Right hindlimb (tissue), 1 donor: ENCODE measurements around the gene DIAPH3.

ENCODE experiments used
- DNase-seq: peaks from one replicate; pipeline ENCODE4 v3.0.0-alpha.2; 2018

The DIAPH3 gene

DNA sequence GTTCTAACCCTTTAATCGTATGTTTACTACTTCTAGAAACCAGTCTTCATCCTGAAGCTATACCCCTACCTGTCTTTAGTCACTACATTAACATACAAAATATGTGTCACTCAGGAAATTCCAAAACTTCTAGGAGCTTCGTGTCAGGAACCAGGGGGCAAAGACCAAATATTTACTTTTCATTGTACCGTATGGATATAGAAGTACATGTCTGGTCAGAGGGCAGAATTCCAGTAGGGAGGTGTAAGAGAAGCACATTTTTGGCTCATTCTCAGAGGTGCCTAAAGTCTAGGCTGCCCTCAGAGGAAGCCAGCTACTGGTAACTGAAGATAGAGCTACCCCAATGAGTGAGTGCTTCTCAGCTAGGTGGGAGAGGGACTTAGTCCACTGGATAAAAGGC is 320.7 kb downstream of the DIAPH3 start:
- DNase-seq, result no peak

DNA sequence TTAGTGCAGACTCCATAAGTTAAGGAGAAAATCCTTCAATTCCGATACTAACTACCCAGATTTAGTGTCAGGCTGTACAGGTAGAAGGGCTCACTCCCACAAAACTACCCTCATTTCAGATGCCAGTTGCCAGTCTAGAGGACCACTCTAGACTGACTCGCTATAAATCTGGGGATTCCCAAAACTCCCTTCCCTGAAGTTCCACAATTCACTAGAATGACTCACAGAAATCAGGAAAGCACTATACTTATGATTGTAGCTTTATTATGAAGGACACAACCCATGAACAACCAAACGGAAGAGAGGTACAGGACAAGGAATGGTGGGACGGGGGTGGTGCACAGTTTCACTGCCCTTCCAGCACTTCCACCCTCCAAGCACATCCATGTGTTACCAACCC is 321.2 kb downstream of the DIAPH3 start:
- DNase-seq, result no peak

DNA sequence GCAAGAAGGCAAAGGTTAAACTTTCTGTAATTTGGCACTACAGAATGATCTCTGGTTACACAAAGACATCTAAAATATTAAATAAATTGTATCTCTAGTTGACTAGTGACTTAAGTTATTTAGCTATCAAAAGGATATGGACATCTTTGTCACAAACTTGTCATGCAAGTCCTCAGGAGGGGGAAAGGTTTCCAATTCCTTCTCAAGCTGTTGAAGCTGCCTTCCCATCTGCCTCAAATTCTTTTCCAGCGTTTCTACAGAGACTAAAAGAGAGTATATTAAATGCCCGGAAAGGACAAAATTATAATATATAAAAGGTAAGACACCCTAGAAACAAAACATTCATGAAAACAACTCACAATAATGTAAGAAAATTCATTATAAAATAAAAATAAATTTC is 324.5 kb downstream of the DIAPH3 start:
- no peak for DNase-seq

DNA sequence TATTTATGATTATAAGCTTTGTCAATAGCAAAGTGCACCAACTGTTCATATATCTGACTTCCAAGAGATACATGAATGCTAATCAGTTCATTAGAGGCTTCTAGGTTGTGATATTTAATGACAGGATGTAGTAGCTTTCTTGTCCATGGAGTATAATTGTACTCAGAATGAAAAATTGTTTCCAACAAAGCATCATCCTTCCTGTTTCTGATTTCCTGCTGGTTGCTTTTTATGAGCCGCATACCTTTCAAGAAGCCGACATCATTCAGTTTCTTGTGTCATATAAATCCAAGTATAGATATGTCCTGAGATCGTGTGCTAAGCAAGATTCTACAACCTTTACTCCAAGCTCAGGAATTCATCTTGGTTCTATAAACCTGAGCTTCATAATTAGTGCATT is 326.6 kb downstream of the DIAPH3 start:
- DNase-seq, result no peak

DNA sequence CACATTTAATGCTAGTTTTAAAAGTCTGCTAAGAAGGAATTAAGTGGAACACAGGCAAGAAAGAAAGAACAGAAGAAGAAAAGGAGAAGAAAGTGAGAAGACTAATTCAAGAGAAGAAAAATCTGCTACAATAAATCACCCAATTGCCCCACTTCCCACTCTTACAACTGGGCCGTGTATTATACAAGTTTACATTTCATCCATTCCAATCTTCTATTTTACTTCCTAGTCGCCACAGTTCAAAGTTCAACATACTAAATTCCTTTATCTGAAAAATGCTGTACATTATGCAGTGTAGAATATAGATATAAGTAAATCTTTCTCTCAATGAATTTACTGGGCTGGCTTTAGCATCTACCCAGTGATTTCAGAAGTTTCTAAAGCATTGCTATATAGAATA is 328.2 kb downstream of the DIAPH3 start:
- DNase-seq, result no peak

DNA sequence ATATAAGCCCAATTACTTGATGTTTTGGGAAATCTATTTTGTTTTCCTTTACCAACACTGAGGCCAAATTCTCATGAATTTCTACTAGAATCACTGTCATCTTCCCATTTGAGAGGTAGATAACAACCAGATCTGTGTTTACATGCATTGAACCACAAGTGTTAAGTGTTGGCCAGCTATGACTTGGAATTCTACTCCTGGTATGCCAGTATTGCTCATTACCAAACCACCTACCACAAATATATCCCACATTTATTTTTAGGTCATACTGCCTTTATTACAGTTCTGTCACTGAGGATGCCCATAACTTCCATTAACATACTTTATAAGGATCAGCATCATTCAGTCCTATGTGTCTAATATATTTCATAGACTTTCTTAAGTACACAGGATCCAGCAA is 328.9 kb downstream of the DIAPH3 start:
- no peak for DNase-seq

DNA sequence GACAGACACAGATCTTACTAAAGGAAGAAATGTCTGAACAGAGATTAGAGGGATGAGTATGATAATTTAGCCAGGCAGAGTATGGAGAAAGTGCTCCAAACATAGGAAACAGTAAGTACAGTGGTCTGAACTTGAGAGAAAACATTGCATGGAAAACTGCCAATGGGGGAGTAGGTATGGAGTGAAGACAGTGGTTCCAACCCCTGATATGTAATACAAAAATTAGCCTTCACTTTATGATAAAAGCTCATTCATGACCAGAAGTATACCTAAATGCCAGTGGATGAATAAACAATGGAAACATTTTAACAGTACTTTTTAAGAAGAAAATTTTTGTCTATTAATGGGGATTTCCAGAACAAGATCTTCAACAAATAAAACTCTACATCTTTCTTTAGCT is 334.0 kb downstream of the DIAPH3 start:
- no peak for DNase-seq

DNA sequence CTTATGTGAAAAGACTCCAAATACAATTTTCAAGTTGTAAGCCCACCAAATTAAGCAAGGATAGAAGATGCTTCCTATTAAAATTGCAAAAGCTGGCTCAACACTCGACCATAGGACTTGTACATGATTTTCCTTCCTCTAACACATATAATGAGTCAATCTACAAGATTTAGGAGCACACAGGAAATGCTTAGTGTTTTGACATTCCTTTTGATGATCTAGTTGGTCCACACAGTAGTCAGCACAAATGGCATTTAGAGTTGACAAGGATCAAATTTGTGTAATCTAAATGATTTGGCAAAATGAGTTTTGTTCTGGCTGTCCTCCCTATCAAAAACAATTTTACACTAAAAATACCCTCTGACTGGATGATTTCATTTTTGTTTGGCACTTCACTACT is 340.2 kb downstream of the DIAPH3 start:
- DNase-seq, result no peak

DNA sequence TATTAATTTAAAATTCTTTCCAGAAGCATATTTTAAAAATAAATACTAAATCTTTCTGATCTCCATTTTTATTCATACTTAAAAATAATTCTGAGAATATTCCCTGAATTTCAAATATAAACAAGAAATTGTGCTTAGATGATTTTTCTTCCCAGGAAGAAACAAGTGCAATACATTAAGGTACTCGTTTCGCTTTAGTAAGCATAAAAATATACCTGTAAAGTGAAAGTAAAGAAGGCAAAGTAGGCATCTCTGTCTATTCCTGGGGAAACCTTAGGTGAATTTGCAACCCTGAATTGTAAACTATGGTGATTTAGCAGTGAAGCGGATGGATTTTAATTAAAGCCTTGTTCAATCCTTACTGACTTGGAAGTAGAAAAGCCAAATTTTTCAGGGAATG is 354.2 kb downstream of the DIAPH3 start:
- no peak for DNase-seq

DNA sequence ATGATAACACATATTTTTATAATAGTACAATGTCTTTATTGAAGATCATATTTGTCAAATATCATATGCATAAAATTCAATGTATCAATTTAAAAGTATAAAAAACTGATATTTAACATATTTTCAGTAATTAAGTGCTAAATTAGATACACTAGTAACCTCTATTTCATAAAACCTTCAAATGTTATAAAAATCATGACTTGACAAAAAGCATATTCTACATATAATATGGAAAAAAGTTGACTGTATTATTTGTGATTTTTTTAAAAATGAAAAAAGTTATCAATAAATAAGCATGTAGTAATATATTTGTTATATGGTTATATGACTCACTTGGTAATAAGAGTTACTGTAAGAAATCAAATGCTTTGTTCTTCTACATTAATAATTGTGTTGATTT is 356.9 kb downstream of the DIAPH3 start:
- no peak for DNase-seq

DNA sequence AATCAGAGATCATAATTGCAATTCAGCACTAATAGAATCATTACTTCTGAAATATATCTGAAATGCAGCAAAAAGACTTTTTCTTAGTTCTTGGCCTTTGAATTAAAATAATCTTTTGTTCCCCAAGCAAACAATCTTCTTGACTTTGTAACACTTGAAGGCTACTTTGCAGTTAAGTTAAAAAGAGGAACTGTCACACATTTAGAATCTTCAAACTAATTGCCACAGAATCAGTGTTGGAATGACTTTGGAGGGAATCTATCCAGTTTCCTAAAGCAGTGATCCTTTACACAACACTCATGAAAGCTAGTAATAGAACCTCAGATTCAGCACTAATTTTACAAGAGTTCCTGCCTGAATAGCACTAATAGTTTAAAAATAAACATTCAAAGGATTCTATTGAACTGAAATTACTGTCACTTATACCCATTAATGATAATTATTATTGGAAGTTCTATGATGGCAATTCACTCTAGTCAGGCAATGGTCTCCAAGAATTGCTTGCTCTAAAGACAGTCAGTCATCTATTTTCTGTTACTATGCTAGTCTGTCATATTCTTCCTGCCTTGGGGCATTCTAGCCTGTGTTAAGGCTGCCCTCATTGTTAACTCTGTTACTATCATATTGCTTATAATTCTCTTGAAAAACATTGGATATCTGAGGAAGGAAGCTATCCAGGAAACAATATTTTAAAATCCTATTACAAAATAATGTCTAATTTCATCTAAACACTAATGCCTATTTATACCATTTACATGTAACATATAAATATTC is 362.4 kb downstream of the DIAPH3 start:
- DNase-seq, result no peak

DNA sequence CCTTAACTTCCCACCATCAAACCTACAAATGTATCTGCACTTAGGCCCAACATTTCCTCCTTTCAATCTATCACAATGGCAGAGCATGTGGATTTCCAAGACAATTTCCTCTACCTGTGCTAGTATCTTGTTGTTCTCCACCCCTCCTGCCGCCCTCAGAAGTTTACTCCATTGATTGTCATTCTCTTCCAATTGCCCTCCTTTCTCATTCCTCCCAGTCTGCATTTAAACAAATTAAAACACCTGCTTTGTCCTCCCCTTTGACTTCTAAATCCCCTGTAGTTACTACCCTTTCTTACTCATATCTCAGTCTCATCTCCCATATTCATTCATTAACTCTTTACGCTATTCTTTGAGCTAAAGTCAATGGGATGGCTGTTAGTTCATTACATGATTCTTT is 370.6 kb downstream of the DIAPH3 start:
- no peak for DNase-seq

DNA sequence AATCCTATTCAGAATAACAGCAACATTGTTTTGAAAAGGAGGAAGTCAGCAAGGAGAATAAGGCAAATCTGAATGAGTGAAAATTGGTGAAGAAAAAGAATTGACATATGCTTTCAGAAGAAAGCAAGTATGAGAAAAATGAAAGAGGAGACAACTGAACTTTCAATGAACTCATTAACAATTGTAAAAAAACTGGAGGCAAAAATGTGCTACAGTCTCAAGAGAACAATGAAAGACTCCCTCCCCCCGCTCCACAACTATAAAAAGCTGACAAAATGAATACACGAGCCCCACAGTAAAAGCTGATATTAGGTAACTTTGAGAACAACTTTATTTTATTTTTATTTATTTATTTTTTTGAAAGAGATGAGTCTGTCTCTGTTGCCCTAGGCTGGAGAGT is 373.1 kb downstream of the DIAPH3 start:
- no peak for DNase-seq

DNA sequence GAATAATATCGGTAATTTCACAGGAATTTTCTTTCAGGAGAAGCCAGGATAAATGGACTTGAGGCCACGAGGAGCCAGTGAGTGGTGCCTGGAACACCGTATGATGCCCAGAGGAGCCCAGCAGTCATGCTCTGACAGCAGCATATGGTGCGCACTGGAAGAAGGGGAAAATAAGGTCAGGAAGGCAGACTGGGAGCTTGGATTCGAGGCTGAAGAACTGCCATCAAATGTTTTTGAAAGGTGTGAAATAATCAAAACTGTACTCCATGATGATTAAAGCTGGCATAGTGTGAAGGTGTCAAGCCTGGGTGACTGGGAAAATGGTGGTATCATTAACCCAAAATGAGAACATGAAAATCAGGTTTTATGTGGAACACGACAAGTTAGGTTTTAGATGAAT is 374.2 kb downstream of the DIAPH3 start:
- no peak for DNase-seq

DNA sequence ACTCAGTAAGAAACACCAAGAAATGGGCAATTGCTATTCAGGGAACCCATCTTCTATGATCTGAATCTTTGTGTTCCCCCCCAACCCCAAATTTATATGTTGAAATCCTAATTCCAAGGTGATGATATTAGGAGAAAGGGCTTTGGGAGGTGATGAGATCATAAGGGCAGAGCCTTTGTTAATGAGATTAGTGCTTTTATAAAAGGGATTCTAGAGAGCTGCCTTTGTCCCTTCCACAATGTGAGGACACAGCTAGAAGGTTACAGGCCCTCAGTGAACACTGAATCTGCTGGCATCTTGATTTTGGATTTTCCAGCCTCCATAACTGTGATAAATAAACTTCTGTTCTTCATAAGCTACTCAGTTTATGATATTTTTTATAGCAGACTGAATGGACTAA is 376.0 kb downstream of the DIAPH3 start:
- no peak for DNase-seq

DNA sequence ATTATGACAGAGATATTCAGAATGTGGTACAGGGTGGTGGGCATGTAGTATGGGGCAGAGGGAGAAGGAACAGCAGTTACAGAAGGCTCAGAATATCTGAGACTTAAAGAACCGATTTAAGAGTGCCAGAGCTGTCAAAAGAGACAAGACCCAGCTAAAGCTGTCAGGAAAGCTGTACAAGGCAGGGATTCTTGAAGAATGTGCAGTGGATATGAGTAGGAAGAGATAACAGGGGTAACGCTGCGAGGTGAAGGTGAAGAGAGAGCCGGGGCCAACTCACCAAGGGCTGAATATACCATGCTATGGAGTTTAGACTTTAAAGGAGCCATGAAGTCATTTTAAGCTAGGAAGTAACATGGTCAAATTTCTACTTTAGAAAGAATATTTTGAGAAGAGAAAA is 381.0 kb downstream of the DIAPH3 start:
- no peak for DNase-seq

DNA sequence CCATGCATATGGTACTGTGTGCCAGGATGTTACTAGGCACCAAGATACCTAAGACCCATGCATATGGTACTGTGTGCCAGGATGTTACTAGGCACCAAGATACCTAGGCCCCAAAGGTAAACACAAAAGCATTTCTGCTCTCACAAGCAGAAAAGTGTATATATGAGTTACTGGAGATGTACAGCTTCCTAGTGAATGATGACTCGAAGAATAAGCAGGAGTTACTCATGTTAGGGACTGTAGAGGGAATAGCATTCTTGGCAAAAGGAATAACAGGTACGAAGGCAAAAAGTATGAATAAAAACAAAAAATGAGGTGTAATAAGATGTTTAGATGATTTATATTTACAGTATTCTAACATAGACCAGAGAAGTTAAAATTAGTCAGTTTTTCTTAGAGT is 383.7 kb downstream of the DIAPH3 start:
- no peak for DNase-seq

DNA sequence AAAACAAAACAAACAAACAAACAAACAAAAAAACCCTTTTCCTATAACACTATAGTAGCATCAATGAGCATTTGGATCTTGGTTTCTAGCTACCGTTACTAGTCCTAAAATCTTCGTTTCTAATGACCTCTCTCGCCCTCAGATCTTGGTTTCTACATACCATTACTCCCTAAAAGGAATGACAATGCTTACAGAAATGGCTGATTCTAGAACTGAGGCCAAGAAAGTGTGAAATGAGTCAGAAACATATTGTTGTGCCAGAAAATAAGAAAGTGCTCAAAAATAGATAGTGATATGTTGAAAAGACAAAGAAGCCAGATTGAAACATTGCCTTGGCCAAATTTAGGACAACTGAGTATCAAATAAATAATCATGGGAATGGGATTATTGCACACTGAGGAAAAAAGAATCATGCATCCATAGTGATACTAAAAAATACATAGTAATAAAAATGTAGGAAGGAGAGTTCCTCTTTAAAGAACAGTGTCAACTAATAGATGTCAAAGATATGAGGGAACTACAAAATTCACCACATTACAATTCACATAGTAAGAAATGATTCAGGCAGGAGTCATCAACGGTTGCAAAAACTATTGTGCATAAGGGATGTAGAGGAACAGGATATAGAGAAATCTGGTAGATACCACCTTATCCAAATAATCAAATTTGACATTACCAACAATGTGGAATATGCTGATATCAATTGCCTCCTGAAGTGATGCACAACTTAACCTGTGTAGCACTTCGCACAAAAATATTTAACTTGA is 386.6 kb downstream of the DIAPH3 start:
- DNase-seq, result no peak

DNA sequence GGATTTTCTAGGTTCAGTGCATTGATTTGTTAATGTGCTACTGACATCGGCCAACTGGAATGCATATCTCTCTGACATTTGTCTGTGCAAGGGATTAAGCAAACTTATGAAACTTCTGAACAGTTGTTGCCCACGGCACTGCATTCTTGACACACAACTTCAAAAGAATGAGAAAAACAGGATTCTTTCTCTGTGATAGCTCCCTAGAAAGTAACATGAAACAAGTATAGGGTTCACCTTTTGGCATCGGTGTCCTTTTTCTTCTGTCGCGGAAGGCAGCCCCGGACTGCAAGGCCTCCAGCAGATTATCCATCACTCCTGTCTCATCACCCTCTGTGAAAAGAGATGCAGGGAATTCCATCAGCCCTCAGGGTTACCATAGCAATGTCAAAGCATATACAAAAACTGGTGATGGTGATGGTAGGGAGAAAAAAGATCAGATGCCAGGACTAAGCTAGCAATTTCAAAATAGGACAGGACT is 389.2 kb downstream of the DIAPH3 start:
- peak; percentile 55 for DNase-seq

DNA sequence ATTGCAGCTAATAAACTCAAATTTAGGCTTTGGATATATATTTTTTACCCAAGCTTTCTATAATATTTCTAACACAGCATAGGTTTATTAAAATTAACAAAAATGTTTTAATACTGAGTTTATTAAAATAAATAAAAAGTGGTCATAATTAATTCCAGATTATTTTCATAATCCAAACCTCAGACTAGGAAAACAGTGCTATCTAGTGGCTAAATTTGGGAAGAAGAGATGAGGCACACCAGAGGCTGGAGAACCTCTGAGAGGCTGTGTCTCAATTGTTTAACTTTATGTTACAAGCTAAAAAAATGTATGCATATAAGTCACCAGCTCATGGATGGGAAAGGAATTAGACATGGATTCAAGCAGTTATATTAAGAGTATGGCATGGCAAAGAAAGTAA is 392.5 kb downstream of the DIAPH3 start:
- DNase-seq, result no peak

DNA sequence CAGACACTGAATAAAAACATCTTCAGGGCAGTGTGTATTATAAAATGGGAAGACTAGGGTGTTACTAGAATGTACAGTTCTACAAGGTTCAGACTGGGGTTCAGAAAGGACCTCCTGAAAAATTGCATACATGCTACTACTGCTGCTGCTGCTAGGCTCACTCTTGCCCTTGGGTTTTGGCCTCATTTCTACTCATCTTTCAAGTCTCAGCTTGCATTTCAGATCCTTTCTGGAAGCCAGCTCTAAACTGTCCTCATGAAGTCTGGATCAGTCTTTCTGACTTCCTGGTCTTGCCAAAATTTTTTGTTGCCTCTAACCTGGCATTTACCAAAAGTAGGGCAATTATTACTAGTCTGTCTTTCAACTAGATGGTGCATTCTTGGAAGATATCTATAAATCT is 393.3 kb downstream of the DIAPH3 start:
- no peak for DNase-seq

DNA sequence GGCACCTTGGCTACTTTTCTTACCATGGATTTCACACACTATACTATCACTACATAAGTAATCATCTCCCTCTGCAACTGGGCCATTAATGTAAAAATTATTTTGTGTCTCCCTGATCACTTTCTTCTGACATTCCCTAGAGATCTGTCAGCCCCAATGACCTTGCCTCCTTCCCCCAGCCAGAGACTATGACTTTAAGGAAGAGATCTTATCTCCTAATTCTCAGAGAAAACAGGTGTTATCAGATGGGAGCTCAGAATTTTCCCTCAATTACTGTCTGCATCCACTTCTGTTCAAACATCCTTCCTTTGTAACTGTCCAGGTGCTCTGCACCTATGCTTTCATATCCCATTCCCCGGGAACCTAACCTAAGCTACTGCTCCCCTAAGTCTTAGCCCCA is 397.5 kb downstream of the DIAPH3 start:
- no peak for DNase-seq

DNA sequence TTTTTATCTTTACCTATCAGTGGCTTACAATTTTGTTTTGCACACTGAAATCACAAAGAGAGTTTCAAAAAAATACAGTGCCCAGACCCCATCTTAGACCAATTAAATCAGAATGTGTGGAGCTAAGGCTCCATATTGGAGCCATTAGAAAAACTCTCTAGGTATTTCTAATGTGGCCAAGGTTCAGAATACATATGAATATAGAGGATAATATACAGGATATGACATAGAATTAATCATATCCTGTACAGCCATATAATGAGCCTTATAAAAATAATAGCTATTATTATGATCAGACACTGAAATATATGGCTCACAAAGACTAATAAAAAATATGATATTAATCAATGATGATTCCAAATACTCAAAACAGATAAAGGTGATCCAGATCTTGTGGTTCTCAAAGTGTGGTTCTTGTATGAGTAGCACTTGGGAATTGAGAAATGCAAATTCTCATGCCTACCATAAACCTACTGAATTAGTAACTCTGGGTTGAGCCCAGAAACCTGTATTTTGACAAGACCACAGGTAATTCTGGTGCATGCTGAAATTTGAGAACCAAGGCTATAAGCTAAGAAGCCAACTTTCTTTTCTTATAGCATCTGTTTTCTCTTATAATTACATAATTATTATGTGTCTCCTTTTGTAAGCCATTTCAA is 408.0 kb downstream of the DIAPH3 start:
- DNase-seq, result no peak

DNA sequence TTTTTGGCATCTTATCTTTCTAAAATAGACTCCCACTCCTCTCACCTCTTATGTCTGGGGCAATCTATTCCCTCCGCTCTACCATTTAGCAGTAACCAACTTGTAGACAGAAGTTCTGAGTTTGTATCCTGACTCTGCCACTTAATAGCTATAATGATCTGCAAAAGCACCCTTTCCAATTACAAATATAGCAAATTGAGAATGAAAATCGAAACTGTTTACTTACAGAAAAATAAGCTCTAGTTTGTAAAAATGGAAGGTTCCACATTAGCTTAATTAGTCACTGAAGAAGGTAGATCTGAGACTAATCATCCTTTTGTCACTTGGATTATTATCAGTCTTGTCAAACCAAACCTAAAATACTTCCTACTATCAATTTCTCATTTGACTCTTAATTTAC is 409.3 kb downstream of the DIAPH3 start:
- DNase-seq, result no peak
